ENCODE results near the gene RAET1L. TPM values are rescaled to one million over a fixed set of nuclear protein-coding genes. Genes with fewer than 3 reads are reported as not detected.

RAET1L gene
- total RNA-seq, 2 donors from 2014 or later: not detected

DNA sequence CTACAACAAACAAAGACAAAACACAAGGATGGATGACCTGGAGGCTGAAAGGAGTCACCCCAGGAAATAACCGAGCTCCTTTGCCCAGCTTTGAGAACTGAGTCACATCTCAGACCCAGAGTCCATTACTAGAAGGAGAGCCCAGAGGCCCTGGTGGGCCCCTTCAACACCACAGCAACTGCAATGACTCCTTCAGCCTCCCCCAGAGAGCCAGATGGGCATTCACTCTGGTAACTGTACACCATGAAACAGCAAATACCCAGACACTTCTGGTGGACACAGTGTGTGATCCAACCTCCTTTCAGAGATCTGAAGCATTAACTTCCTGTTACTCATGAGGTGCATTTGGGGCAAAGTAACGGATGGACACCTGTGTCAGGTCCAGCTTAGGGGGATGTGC is 22.6 kb downstream of the RAET1L start:
- no peaks in the 10 kb centered on the region for H3K36me3 ChIP-seq
- peak; percentile 16 for DNase-seq (ENCODE audit: low spot score)
- H3K4me3 ChIP-seq: no peak overlapping the region
- no peak overlapping the region for H3K27ac ChIP-seq
- H3K9me3 ChIP-seq: no peaks in the 10 kb centered on the region
- H3K4me1 ChIP-seq: peaks cover 0 to 15% of the 10 kb centered on the region in 2 donors
- no peaks in the 10 kb centered on the region for H3K27me3 ChIP-seq
- TF ChIP-seq, protein P1, sequence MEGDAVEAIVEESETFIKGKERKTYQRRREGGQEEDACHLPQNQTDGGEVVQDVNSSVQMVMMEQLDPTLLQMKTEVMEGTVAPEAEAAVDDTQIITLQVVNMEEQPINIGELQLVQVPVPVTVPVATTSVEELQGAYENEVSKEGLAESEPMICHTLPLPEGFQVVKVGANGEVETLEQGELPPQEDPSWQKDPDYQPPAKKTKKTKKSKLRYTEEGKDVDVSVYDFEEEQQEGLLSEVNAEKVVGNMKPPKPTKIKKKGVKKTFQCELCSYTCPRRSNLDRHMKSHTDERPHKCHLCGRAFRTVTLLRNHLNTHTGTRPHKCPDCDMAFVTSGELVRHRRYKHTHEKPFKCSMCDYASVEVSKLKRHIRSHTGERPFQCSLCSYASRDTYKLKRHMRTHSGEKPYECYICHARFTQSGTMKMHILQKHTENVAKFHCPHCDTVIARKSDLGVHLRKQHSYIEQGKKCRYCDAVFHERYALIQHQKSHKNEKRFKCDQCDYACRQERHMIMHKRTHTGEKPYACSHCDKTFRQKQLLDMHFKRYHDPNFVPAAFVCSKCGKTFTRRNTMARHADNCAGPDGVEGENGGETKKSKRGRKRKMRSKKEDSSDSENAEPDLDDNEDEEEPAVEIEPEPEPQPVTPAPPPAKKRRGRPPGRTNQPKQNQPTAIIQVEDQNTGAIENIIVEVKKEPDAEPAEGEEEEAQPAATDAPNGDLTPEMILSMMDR (IDR thresholded peaks at IDR 0.05): no peak

DNA sequence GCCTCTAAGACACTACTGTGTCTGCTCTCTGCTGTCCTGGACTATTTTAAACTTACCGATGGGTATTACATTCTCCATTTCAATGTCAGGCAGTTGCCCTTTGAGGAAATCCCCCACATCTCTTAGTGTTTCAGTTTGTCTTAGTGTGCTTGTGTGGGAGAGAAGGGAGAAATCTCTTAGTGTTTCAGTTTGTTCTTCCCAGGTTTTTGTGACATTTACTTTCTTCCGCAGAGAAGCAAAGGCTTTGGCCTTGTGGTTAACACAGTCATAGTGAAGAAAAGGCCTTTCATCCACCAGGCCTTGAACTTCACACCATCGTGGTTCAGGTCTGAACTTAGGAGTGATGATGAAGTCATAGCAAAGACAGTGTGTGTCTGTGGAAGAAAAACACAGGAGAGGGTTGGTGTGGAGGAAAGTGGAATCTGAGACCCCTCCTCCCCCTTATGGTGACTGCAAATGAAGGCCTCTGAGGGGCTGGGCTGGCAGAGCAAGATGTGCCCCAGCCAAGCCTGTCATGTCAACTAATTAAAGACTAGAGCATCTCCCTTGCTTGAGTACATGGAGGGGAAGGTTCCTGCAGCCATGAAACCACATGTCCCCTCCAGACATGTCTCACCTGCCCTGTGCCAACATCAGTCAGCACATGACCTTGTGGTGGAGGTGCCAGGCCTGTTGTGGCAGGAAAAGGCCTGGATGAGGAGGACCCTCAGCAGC is 23.9 kb downstream of the RAET1L start:
- peaks cover 0 to 15% of the 10 kb centered on the region in 2 donors for H3K4me1 ChIP-seq
- H3K27me3 ChIP-seq: no peaks in the 10 kb centered on the region
- no peaks in the 10 kb centered on the region for H3K9me3 ChIP-seq
- H3K4me3 ChIP-seq: no peak overlapping the region
- TF ChIP-seq, protein P1 (IDR thresholded peaks at IDR 0.05): no peak
- no peaks in the 10 kb centered on the region for H3K36me3 ChIP-seq
- H3K27ac ChIP-seq: no peak overlapping the region
- DNase-seq (ENCODE audit: low spot score): no peak

DNA sequence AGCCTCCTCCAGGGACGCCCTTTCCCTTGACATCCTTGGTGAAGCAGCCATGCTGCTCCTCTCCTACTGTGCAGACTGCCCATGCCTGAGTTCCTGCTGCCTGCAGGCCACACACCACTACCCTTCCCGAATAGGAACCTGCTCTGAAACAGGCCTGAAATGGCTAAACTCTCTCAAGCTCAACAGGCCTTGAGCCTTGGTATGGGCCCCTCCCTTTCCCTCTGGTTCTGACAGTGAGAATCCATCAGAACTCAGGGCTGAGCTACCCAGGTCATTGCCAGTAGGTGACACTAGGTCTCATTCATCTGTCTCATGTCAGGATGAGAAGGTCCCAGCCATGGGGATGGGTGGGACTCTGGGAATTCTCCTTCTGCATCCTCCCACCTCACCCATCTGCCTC is 25.7 kb downstream of the RAET1L start:
- Histone ChIP-seq H3K27ac (no peak overlapping the region), H3K4me1 (peaks cover 0 to 4% of the 10 kb centered on the region in 2 donors), H3K36me3 (no peaks in the 10 kb centered on the region), H3K4me3 (no peak overlapping the region), H3K27me3 (peaks cover 0 to 3% of the 10 kb centered on the region in 2 donors), H3K9me3 (no peaks in the 10 kb centered on the region)
- DNase-seq (ENCODE audit: low spot score): peak; percentile 43
- TF ChIP-seq, protein P1 (IDR thresholded peaks at IDR 0.05): no peak

DNA sequence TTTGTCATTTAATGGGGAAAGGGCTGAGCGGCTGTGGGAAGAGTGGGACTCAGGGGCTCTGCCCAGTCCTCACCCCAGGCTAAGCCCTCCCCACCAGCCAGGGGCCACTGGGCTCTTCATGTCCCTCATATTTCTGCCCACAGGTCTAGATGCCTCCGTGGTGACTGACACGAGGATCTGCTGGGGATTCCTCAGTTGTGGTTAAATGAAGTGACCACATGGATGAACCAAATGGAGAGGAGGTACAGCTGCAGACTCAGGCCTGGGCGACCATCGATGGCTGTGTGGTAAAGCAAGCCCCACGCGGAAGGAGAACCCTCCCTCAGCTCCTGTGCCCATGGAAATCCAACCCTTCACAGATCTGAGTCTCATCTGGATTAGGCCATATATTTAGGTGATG is 29.4 kb downstream of the RAET1L start:
- TF ChIP-seq, protein P1 (IDR thresholded peaks at IDR 0.05): no peak
- Histone ChIP-seq H3K27me3 (peaks cover 6 to 11% of the 10 kb centered on the region in 2 donors), H3K9me3 (no peaks in the 10 kb centered on the region), H3K4me3 (no peak overlapping the region), H3K36me3 (no peaks in the 10 kb centered on the region), H3K27ac (no peak overlapping the region), H3K4me1 (peaks cover 0 to 4% of the 10 kb centered on the region in 2 donors)
- DNase-seq (ENCODE audit: low spot score): peak; percentile 30

DNA sequence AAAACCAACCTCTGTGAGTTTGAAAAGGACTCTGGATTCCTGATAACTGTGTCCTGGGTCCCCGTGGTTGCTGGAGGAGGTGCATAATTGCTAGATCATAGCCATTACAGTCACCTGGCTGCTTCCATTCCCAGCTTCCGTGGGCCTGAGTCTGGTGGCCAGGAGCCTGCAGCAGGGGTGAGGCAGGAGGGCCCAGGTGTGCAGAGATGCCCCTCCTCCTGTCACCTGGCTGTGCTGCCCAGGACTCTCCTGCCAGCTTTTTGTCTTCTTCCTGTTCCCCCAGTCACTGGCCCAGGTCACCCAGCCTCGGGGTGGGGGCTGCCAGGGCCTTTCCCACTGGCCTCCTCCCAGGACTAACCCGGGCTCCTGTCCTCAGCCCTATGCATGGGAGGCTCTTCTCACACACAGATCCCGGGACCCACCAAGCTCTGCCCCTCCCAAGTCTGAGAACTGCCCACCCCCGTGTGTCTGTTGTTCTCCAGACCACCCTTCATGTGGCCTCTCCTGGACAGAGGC is 30.0 kb downstream of the RAET1L start:
- H3K27ac ChIP-seq: no peak overlapping the region
- TF ChIP-seq, protein P1 (IDR thresholded peaks at IDR 0.05): no peak
- DNase-seq (ENCODE audit: low spot score): peak; percentile 18
- no peaks in the 10 kb centered on the region for H3K9me3 ChIP-seq
- H3K36me3 ChIP-seq: no peaks in the 10 kb centered on the region
- no peak overlapping the region for H3K4me3 ChIP-seq
- H3K4me1 ChIP-seq: peaks cover 0 to 11% of the 10 kb centered on the region in 2 donors
- H3K27me3 ChIP-seq: peaks cover 12 to 18% of the 10 kb centered on the region in 2 donors

Measured in right atrium auricular region (tissue), 2 donors.